H9 (cell line): Measurements from ENCODE around the gene TFPI. TPM values are rescaled to one million over a fixed set of nuclear protein-coding genes. Genes with fewer than 3 reads are reported as not detected.

Source experiments
- DNase-seq: peaks from one replicate; pipeline ENCODE4 v3.0.0-alpha.2; 2017
- H2AFZ ChIP-seq: one replicate; pipeline ENCODE4 v1.6.1; 2013; ENCODE audit warnings: mild to moderate bottlenecking, low read length, control low read depth, moderate library complexity
- H2AK5ac ChIP-seq: 2 replicates; pipeline ENCODE4 v1.6.1; 2013; ENCODE audit warnings: low read length, control low read depth, mixed read lengths; ENCODE audit not compliant: insufficient read length
- H2BK120ac ChIP-seq: one replicate; pipeline ENCODE4 v1.6.1; 2013; ENCODE audit warnings: low read depth, mild to moderate bottlenecking, low read length, control low read depth, inconsistent platforms; ENCODE audit not compliant: poor library complexity, severe bottlenecking
- H2BK12ac ChIP-seq: 2 replicates; pipeline ENCODE4 v1.6.1; 2013; ENCODE audit warnings: low read length, control low read depth, mixed read lengths, low read depth; ENCODE audit not compliant: insufficient read length
- H2BK15ac ChIP-seq: 2 replicates; pipeline ENCODE4 v1.6.1; 2013; ENCODE audit warnings: low read depth, low read length, control low read depth
- H2BK20ac ChIP-seq: one replicate; pipeline ENCODE4 v1.6.1; 2013; ENCODE audit warnings: low read depth, mild to moderate bottlenecking, low read length, control low read depth, inconsistent platforms; ENCODE audit not compliant: poor library complexity, severe bottlenecking
- H2BK5ac ChIP-seq: 2 replicates; pipeline ENCODE4 v1.6.1; 2013; ENCODE audit warnings: low read length, control low read depth, mixed read lengths; ENCODE audit not compliant: insufficient read length
- H3K14ac ChIP-seq: 2 replicates; pipeline ENCODE4 v1.6.1; 2013; ENCODE audit warnings: low read length, control low read depth; ENCODE audit not compliant: insufficient read depth
- H3K18ac ChIP-seq: 2 replicates; pipeline ENCODE4 v1.6.1; 2013; ENCODE audit warnings: low read depth, mild to moderate bottlenecking, mixed read lengths, low read length, control low read depth; ENCODE audit not compliant: insufficient read length
- H3K23ac ChIP-seq: 2 replicates; pipeline ENCODE4 v1.6.1; 2013; ENCODE audit warnings: low read length, control low read depth, mixed read lengths, low read depth; ENCODE audit not compliant: insufficient read length
- H3K23me2 ChIP-seq: 2 replicates; pipeline ENCODE4 v1.6.1; 2013; ENCODE audit warnings: low read depth, mild to moderate bottlenecking, mixed read lengths, low read length, control low read depth; ENCODE audit not compliant: insufficient read length, poor library complexity, severe bottlenecking
- H3K27ac ChIP-seq: 2 replicates; pipeline ENCODE4 v1.5.1; 2013; ENCODE audit warnings: low read length, control low read depth, mixed read lengths, low read depth; ENCODE audit not compliant: insufficient read length
- H3K27me3 ChIP-seq: 2 replicates; pipeline ENCODE4 v1.6.1; 2013; ENCODE audit warnings: low read length, control low read depth, inconsistent platforms; ENCODE audit not compliant: insufficient read depth
- H3K4ac ChIP-seq: 2 replicates; pipeline ENCODE4 v1.6.1; 2013; ENCODE audit warnings: low read depth, mild to moderate bottlenecking, control low read depth, inconsistent platforms, low read length, moderate library complexity
- H3K4me1 ChIP-seq: 2 replicates; pipeline ENCODE4 v1.6.1; 2013; ENCODE audit warnings: low read length, control low read depth, inconsistent platforms; ENCODE audit not compliant: insufficient read depth
- H3K4me2 ChIP-seq: 2 replicates; pipeline ENCODE4 v1.6.1; 2013; ENCODE audit warnings: low read length, control low read depth, mixed read lengths; ENCODE audit not compliant: insufficient read length, insufficient read depth
- H3K56ac ChIP-seq: 2 replicates; pipeline ENCODE4 v1.6.1; 2013; ENCODE audit warnings: low read depth, mild to moderate bottlenecking, mixed read lengths, low read length, control low read depth; ENCODE audit not compliant: insufficient read length
- H3K79me1 ChIP-seq: 2 replicates; pipeline ENCODE4 v1.6.1; 2013; ENCODE audit warnings: low read depth, mild to moderate bottlenecking, moderate library complexity, low read length, control low read depth, inconsistent platforms; ENCODE audit not compliant: insufficient read depth, poor library complexity, severe bottlenecking
- H3K79me2 ChIP-seq: 2 replicates; pipeline ENCODE4 v1.6.1; 2013; ENCODE audit warnings: low read length, control low read depth, inconsistent platforms; ENCODE audit not compliant: insufficient read depth
- H3K9ac ChIP-seq: 2 replicates; pipeline ENCODE4 v1.6.1; 2013; ENCODE audit warnings: low read length, control low read depth, mixed read lengths; ENCODE audit not compliant: insufficient read length; ENCODE audit errors: extremely low read depth
- H3K9me3 ChIP-seq: one replicate; pipeline ENCODE4 v1.6.1; 2013; ENCODE audit warnings: low read depth, low read length, inconsistent platforms; ENCODE audit not compliant: control insufficient read depth
- H3T11ph ChIP-seq: one replicate; pipeline ENCODE4 v1.6.1; 2013; ENCODE audit warnings: mild to moderate bottlenecking, low read length, control low read depth, inconsistent platforms
- H4K20me1 ChIP-seq: one replicate; pipeline ENCODE4 v1.6.1; 2013; ENCODE audit not compliant: control insufficient read depth, insufficient read length, insufficient read depth
- H4K5ac ChIP-seq: 2 replicates; pipeline ENCODE4 v1.6.1; 2013; ENCODE audit warnings: low read depth, mild to moderate bottlenecking, mixed read lengths, low read length, control low read depth; ENCODE audit not compliant: insufficient read length
- H4K8ac ChIP-seq: replicated peaks from 2 replicates; pipeline ENCODE4 v1.6.1; 2013; ENCODE audit warnings: low read length, control low read depth, mixed read lengths, low read depth; ENCODE audit not compliant: insufficient read length
- H4K91ac ChIP-seq: 2 replicates; pipeline ENCODE4 v1.6.1; 2013; ENCODE audit warnings: low read depth, mild to moderate bottlenecking, moderate library complexity, mixed read lengths, low read length, control low read depth; ENCODE audit not compliant: insufficient read length
- H3K27ac Mint-ChIP-seq, 3 experiments: 2 replicates in 2 of 3; 3 replicates in 1 of 3; pipeline ENCODE4 v1.8.0; 2020 to 2021; ENCODE audit warnings: mixed read lengths in 3 of 3, mild to moderate bottlenecking in 1 of 3, moderate library complexity in 1 of 3
- H3K27me3 Mint-ChIP-seq: 2 replicates; pipeline ENCODE4 v1.8.0; 2021; ENCODE audit warnings: low read depth, mild to moderate bottlenecking, moderate library complexity, mixed read lengths
- H3K36me3 Mint-ChIP-seq, 3 experiments: 2 replicates in 2 of 3; 3 replicates in 1 of 3; pipeline ENCODE4 v1.8.0; 2020 to 2021; ENCODE audit warnings: low read depth in 3 of 3, mixed read lengths in 3 of 3; ENCODE audit not compliant: insufficient read depth in 1 of 3
- H3K4me1 Mint-ChIP-seq, 2 experiments: 2 replicates each; pipeline ENCODE4 v1.8.0; 2020; ENCODE audit warnings: mixed read lengths in 2 of 2
- H3K4me3 Mint-ChIP-seq, 2 experiments: 2 replicates in 1 of 2; 3 replicates in 1 of 2; pipeline ENCODE4 v1.8.0; 2020 to 2021; ENCODE audit warnings: mild to moderate bottlenecking in 2 of 2, mixed read lengths in 2 of 2, moderate library complexity in 1 of 2
- H3K9me3 Mint-ChIP-seq, 2 experiments: 2 replicates in 1 of 2; 3 replicates in 1 of 2; pipeline ENCODE4 v1.8.0; 2020; ENCODE audit warnings: mild to moderate bottlenecking in 2 of 2, mixed read lengths in 2 of 2, moderate library complexity in 1 of 2
- total RNA-seq: library from RNA; stranded (reverse); gene quantifications from 2 replicates; pipeline ENCODE4 v1.2.1, GENCODE V29; 2021
- TF ChIP-seq, protein P1 (sequence below): fragments of 200-600 bp; sonication (generic); conservative IDR thresholded peaks from 3 replicates; pipeline ENCODE4 v1.8.0; 2021; ENCODE audit warnings: antibody characterized with exemption, mild to moderate bottlenecking

The TFPI gene
- total RNA-seq, 1 experiment from 2014 or later = 5.8 TPM

DNA sequence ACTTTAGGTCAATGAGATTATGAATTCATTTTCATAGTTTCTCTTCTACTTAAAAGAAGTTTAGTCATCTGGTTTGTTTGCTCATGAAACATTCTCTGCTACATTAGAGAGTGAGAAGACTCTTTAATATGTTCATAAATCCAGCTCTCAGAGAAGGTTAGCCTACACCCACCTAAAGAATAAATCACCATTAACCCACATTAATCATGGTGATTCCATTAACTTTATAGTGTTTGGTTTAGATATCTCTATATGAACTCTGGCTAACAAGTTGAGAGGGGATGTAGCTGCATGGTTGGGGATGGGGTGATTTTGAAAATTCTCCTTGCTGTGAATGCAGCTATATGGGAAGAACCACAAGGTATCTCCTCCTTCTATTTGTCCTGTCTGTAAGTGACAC lies 10.7 kb downstream of the TFPI start:
- H3K4me2 ChIP-seq = no peak overlapping the region
- no peak overlapping the region for H3K9ac ChIP-seq
- H3K14ac ChIP-seq = no peak overlapping the region
- no peak overlapping the region for H2BK12ac ChIP-seq
- no peak overlapping the region for H3K27ac Mint-ChIP-seq
- H2BK120ac ChIP-seq = no peak overlapping the region
- H3T11ph ChIP-seq = no peak overlapping the region
- peaks cover 0 to 4% (median 0%) of the 10 kb centered on the region in 3 experiments; a peak in 1 of 7 replicates for H3K36me3 Mint-ChIP-seq
- H4K8ac ChIP-seq = no peak overlapping the region
- H3K4ac ChIP-seq = no peak overlapping the region
- H2BK5ac ChIP-seq = no peak overlapping the region
- peaks cover 23 to 35% of the 10 kb centered on the region in 2 experiments for H3K4me1 Mint-ChIP-seq
- DNase-seq = no peak
- TF ChIP-seq, protein P1, sequence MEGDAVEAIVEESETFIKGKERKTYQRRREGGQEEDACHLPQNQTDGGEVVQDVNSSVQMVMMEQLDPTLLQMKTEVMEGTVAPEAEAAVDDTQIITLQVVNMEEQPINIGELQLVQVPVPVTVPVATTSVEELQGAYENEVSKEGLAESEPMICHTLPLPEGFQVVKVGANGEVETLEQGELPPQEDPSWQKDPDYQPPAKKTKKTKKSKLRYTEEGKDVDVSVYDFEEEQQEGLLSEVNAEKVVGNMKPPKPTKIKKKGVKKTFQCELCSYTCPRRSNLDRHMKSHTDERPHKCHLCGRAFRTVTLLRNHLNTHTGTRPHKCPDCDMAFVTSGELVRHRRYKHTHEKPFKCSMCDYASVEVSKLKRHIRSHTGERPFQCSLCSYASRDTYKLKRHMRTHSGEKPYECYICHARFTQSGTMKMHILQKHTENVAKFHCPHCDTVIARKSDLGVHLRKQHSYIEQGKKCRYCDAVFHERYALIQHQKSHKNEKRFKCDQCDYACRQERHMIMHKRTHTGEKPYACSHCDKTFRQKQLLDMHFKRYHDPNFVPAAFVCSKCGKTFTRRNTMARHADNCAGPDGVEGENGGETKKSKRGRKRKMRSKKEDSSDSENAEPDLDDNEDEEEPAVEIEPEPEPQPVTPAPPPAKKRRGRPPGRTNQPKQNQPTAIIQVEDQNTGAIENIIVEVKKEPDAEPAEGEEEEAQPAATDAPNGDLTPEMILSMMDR = no peak
- no peak overlapping the region for H3K56ac ChIP-seq
- H4K5ac ChIP-seq = no peak overlapping the region
- H3K4me1 ChIP-seq = no peaks in the 10 kb centered on the region
- H3K9me3 Mint-ChIP-seq = no peaks in the 10 kb centered on the region
- no peaks in the 10 kb centered on the region for H3K79me2 ChIP-seq
- no peak overlapping the region for H2AFZ ChIP-seq
- no peak overlapping the region for H3K23ac ChIP-seq
- no peaks in the 10 kb centered on the region for H4K20me1 ChIP-seq
- no peak overlapping the region for H3K18ac ChIP-seq
- no peak overlapping the region for H2BK20ac ChIP-seq
- H3K9me3 ChIP-seq = no peaks in the 10 kb centered on the region
- H3K79me1 ChIP-seq = no peaks in the 10 kb centered on the region
- no peak overlapping the region for H4K91ac ChIP-seq
- H3K4me3 Mint-ChIP-seq = no peak overlapping the region
- no peak overlapping the region for H2BK15ac ChIP-seq
- H3K23me2 ChIP-seq = no peaks in the 10 kb centered on the region
- H3K27me3 Mint-ChIP-seq = no peaks in the 10 kb centered on the region
- no peak overlapping the region for H3K27ac ChIP-seq
- H2AK5ac ChIP-seq = no peak overlapping the region
- H3K27me3 ChIP-seq = no peaks in the 10 kb centered on the region
